Measurements from ENCODE around the gene TNNT1. TPM values are rescaled to one million over a fixed set of nuclear protein-coding genes. Genes with fewer than 3 reads are reported as not detected.

TNNT1 gene
- total and polyA plus RNA-seq, 2 donors (not counting 3 experiments of a cell fraction or from before 2014, with no cell fraction given), result 0.22 to 0.51 TPM

DNA sequence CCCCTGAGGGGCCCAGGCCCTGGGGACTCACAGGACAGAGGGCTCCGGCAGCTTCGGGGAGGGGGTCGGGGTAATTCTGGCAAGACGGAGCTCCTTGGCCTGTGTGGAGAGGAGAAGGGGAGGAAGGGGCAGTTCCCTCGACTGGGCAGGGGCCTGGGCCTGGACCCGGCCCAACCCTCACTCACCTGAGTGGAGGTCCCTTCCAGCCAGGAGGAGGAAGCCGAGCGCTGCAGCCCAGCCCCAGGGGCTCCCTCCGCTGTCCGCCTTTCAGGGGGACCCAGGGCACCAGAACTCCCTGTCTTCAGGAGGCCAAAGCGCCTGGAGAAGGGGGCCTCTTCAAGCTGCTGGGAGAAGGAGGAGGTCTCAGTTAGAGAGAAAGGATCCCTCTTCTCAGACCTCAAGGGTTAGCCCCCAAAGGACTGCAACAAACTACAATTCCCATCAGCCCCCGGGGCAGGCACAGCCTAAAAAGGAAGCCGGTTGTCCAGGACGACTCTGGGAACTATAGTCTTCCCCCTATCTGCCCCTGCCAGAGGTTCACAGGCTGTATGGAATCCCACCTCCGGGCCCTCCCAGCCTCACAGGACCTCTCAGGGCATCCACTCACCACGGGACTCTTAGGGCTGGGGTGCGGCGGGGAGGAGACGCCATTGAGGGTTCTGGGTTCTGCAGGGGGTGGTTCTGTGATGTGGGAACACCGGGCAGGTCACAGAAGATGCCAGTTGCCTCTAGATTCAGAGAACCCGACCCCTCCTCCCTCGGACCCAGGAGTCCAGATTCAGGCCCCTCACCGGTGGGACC, 53.5 kb downstream of the TNNT1 start:
- Histone ChIP-seq H3K9ac (replicated peaks; ENCODE audit: extremely low read depth, insufficient read depth, low read length) (no peak overlapping the region), H3K9me1 (replicated peaks; ENCODE audit: control insufficient read depth, extremely low read depth, insufficient read depth, low read length) (no peaks in the 10 kb centered on the region), H4K20me1 (replicated peaks; ENCODE audit: control insufficient read depth, extremely low read depth, insufficient read depth, low read length) (no peaks in the 10 kb centered on the region), H3K4me2 (ENCODE audit: insufficient read depth, low read length) (no peak overlapping the region), H3K27ac (ENCODE audit: insufficient read depth, low read depth, low read length) (no peak overlapping the region), H3K79me2 (ENCODE audit: control insufficient read depth, insufficient read depth, low read length) (no peaks in the 10 kb centered on the region), H3K36me3 (ENCODE audit: control insufficient read depth in 2 of 2, extremely low read depth in 1 of 2, insufficient read depth in 2 of 2, low read length in 2 of 2) (peaks cover 2 to 38% of the 10 kb centered on the region in 2 experiments), H3K4me1 (ENCODE audit: control insufficient read depth, extremely low read depth, insufficient read depth, low read length) (no peaks in the 10 kb centered on the region), H3K4me3 (replicated peaks in 1 of 3; ENCODE audit: insufficient read depth in 1 of 3, low read depth in 1 of 3, low read length in 3 of 3) (no peak overlapping the region), H3K9me3 (replicated peaks; ENCODE audit: control insufficient read depth, insufficient read depth, low read length) (no peaks in the 10 kb centered on the region), H3K27me3 (ENCODE audit: control insufficient read depth in 2 of 2, insufficient read depth in 2 of 2, low read length in 2 of 2) (no peaks in the 10 kb centered on the region), H2AFZ (ENCODE audit: low read depth, low read length) (no peak overlapping the region)
- dilution Hi-C loops (cut with MboI; ENCODE audit: extremely low pct_ligation_motif_present, low sequenced_read_pairs), result no loop called here
- TF ChIP-seq MAX (IDR thresholded peaks at IDR 0.05; ENCODE audit: insufficient read depth, insufficient read length), result no peak
- TF ChIP-seq POLR2A (IDR thresholded peaks at IDR 0.05; ENCODE audit: low read depth, low read length), result no peak
- TF ChIP-seq EZH2 (IDR thresholded peaks at IDR 0.05; ENCODE audit: borderline replicate concordance, low read depth, low read length, severe bottlenecking), result no peak
- TF ChIP-seq GATA2 (IDR thresholded peaks at IDR 0.05; ENCODE audit: insufficient read depth, insufficient read length, low read depth, low read length), result no peak
- TF ChIP-seq POLR2AphosphoS5 (IDR thresholded peaks at IDR 0.05; ENCODE audit: insufficient read depth, low read depth, low read length), result no peak
- TF ChIP-seq, protein P1, sequence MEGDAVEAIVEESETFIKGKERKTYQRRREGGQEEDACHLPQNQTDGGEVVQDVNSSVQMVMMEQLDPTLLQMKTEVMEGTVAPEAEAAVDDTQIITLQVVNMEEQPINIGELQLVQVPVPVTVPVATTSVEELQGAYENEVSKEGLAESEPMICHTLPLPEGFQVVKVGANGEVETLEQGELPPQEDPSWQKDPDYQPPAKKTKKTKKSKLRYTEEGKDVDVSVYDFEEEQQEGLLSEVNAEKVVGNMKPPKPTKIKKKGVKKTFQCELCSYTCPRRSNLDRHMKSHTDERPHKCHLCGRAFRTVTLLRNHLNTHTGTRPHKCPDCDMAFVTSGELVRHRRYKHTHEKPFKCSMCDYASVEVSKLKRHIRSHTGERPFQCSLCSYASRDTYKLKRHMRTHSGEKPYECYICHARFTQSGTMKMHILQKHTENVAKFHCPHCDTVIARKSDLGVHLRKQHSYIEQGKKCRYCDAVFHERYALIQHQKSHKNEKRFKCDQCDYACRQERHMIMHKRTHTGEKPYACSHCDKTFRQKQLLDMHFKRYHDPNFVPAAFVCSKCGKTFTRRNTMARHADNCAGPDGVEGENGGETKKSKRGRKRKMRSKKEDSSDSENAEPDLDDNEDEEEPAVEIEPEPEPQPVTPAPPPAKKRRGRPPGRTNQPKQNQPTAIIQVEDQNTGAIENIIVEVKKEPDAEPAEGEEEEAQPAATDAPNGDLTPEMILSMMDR (IDR thresholded peaks at IDR 0.05; ENCODE audit: extremely low read depth in 1 of 2, insufficient read depth in 1 of 2, low read depth in 1 of 2, low read length in 2 of 2), result no peak
- no peak for TF ChIP-seq JUN (IDR thresholded peaks at IDR 0.05; ENCODE audit: borderline replicate concordance, insufficient read depth, insufficient read length, low read depth)
- TF ChIP-seq FOS (IDR thresholded peaks at IDR 0.05; ENCODE audit: borderline replicate concordance, insufficient read depth, low read length), result no peak
- no peak for TF ChIP-seq MYC (IDR thresholded peaks at IDR 0.05; ENCODE audit: low read depth, low read length)
- FAIRE-seq, result no peak
- intact Hi-C loops (cut with micrococcal nuclease), result no loop called here
- no TSS peak for BruUV-seq (replicated peaks)
- DNase-seq (ENCODE audit: low read depth, low spot score), result no peak
- CTCF ChIA-PET, result interaction anchor here (0.6 to 1.1 kb wide), 2 partner anchors 8 to 11 kb away, joined by 3 read pairs; no protein-coding TSS in a partner anchor
- POLR2A ChIA-PET, result no interaction called here
